GM19372 (cell line): ENCODE results near the gene TSHZ2.
"Not testable (repeated sequence)": the region's sequence is repeated elsewhere in the genome, so short reads cannot be mapped to it uniquely, and the experiment has no call there.

Experiments
- ATAC-seq: cut with Tn5 transposase; IDR thresholded peaks from one replicate; pipeline ENCODE4 v1.9.1; 2021; ENCODE audit warnings: mild to moderate bottlenecking, low read depth, moderate library complexity; ENCODE audit not compliant: unreplicated experiment

The TSHZ2 gene

DNA sequence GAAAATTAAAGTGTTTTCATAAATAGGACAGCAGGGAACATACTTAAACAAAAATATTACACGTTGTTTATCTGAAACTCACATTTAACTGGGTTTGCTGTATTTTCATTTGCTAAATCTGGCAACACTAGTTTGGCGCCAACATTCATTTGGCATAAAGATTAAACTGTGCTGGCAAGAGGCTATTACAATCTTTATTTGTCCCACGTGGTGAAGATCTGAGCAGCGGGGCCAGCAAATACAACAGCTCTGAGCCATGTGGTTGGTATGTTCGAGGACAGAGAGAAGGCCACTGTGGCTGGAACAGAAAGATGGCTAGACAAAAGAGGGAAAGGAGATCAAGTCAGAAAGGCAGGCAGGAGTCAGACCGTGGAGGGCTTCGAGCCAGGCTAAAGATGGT, 387.3 kb downstream of the TSHZ2 start:
- ATAC-seq, result no peak

- no peak for ATAC-seq
Measured at GRCh38 chr20:53360852-53361251, 388.7 kb downstream of the TSHZ2 start.

DNA sequence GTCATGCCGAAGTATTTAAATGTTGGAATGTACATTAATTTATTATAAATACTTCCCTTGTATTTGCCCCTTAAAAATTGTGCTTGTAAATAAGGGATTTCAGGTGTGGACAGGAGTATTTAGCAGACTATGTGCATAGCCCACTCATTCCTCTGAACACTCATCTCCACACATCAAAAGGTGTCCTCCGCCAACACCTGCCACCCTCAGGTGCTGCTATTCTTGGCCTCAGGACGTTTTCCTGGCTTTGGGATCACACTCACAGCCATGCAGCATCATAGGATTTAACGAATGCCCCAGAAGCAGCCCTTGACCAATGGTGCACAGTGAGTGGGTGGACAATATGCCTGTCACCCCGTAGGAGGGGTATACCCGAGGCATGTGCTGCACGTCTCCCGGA, 390.6 kb downstream of the TSHZ2 start:
- ATAC-seq, result no peak

GRCh38 chr20:53364646-53365045, 392.5 kb downstream of the TSHZ2 start:
- no peak for ATAC-seq

DNA sequence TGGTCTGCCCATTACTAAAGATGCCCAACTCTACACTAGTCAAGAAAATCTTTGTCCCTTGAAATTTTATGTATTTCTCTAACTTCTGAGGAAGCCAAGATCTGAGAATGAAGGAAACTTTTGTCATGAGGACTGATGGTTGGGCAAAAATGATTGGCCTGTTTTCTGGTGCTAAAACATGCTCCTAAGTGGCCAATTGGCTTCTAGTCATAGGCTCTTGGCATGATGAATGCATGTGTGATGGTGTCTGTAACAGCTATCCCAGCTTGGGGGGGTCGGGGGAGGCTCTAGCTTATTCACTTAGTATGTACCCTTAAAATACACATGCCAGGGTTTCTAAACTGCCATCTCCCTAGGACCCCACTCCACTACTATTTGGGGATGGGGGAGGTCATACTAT, 392.9 kb downstream of the TSHZ2 start:
- no peak for ATAC-seq

GRCh38 chr20:53365539-53366075, 393.4 kb downstream of the TSHZ2 start:
- no peak for ATAC-seq

DNA sequence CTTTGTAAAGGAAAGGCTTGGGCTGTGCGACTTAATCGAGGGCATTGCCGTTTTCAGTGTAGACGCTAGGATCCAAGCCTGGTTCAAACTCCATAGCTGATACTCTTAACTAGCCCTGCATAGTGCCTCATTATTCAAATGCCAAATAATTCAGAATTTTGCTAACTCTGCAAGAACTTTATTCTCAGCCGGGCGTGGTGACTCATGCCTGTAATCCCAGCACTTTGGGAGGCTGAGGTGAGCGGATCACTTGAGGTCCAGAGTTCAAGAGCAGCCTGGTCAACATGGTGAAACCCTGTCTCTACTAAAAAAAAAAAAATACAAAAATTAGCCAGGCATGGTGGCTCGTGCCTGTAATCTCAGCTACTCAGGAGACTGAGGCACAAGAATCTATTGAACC, 394.8 kb downstream of the TSHZ2 start:
- ATAC-seq, result not testable (repeated sequence)

- no peak for ATAC-seq
Measured at GRCh38 chr20:53369871-53370270, 397.7 kb downstream of the TSHZ2 start.

DNA sequence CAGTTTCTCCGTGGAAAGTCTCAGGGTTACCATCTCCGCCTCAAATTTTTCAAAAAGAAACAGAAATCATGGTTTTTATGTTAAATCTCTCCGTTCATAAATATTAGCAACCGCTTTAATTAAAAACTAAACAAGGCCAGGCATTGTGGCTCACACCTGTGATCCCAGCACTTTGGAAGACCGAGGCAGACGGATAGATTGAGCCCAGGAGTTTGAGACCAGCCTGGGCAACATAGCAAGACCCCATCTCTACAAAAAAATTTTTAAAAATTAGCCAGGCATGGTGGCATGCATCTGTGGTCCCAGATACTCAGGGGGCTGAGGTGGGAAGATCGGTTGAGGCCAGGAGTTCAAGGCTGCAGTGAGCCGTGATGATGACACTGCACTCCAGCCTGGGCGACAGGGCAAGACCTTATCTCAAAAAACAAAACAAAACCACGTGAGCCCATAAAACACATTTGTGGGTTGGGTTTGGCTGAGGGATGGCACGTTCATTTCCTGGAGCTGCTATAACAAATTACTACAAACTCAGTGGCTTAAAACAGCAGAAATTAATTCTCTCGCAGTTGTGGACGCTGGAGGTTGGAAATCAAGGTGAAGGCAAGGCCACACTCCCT, 398.3 kb downstream of the TSHZ2 start:
- ATAC-seq, result no peak

- ATAC-seq, result no peak
Measured at GRCh38 chr20:53371216-53371615, 399.1 kb downstream of the TSHZ2 start.

- no peak for ATAC-seq
Measured at GRCh38 chr20:53376021-53376420, 403.9 kb downstream of the TSHZ2 start.

DNA sequence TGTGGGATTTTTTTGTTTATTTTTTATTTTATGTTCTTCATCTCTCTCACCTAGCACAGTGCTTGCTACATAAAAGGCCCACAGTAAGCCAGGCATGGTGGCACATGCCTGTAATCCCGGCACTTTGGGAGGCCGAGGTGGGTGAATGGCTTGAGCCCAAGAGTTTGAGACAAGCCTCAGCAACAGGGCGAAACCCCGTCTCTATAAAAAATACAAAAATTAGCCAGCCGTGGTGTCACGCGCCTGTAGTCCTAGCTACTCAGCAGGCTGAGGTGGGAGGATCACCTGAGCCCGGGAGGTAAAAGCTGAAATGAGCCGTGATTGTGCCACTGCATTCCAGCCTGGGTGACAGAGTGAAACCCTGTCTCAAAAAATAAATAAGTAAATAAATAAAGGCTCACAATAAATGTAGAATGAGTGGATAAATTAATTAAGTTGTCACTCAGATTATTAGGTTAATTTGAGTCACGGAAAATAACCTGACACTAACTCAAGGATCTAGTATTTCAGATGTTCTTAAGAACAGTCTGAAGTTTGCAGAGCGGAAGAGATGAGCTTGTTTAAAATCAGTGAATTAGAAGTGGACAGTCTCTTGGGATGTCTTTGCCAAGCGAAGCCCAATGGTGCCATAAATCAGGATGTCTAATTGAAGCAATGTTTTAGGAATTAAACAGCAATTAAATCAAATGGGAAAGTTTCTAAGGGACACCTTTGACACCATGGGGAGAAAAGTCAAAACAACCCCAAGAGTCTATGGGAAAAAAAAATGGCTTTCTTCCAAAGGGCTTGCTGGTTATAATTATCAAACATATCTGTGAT, 407.1 kb downstream of the TSHZ2 start:
- ATAC-seq, result no peak

DNA sequence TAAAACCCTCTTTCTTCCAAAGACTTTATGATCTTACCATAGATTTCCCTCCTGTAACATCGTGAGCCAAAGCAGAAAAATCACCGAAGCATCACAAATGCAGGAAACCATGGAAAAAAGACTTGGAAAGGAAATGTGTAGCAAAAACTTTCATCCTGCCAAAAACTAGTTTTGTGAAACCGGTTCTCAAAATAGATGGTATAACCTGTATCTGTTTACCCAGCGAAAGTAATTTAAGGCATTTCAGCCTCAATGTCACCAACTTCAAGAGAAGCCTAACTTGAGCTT, 407.6 kb downstream of the TSHZ2 start:
- ATAC-seq, result no peak

GRCh38 chr20:53381568-53382262, 409.6 kb downstream of the TSHZ2 start:
- no peak for ATAC-seq

DNA sequence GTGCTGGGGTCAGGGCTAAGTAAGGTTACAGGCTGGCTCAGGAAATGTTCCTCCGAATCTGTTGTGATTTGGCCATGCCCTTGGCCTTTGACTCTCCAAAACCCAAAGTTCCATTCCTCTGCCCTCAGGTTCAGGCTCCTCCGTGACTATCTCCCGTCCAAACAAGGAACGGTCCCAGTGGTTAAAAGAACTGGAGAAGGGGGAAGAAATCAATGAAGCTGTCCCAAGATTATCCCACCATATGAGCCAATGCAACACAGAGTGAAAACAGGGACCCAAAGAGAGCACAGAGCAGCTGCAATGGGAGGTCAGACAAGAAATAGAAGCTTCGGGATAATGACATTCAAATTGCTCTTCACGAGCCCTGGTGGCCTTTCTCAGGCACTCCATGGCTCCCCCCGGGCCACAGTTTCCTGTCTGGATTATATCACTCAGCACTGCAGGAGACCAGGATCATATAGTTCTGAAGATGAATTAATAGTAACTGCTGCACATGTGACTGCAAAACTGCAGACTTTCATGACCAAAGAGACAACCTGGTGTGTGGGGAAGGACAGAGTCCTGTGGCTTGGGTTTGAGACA, 410.2 kb downstream of the TSHZ2 start:
- ATAC-seq, result no peak

DNA sequence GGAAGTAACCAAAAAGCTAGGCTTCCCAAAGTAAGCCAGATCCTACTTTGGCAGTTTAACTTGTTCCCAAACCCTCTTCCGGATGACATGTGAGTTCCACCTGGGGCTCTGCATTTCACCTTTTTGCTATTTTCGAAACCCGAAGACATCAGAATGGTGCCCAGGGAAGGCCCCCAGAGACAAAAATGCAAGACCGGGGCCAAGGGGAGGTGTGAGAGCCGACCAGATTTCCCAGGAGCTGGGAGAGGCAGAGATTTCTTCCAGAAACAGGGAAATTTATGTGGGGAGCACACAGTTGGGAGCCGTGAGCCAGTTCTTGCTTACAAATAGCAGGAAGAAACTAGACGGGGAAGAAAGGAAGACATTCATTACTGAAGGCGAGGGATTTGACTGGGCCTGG, 411.8 kb downstream of the TSHZ2 start:
- ATAC-seq, result no peak

DNA sequence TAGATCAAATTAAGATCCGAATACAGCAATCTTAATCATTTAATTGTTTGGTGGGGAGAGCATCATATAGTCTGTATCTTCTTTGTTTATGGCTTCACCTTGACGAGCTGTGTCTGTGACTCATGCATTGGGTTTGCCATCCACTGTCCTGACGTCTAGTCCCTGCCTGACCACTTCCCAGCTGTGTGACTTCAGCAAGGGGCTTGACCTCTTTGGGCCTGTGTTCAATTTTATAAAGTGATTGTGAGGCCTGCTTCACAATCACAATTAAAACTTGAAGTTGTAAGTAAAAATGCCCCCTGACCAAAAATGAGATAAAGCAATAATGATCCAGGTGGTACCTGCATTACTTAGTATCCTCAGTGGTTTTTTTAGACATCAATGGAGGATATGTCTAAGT, 412.2 kb downstream of the TSHZ2 start:
- ATAC-seq, result no peak

GRCh38 chr20:53385941-53386767, 414.0 kb downstream of the TSHZ2 start:
- no peak for ATAC-seq

- no peak for ATAC-seq
Measured at GRCh38 chr20:53387983-53388675, 416.0 kb downstream of the TSHZ2 start.
